GM12878 (cell line): ENCODE measurements around the gene TREH. TPM values are rescaled to one million over a fixed set of nuclear protein-coding genes. Genes with fewer than 3 reads are reported as not detected.

Experiments
- ATAC-seq: fragments of 200-7000 bp; cut with Tn5 transposase; 3 replicates; pipeline ENCODE4 v1.9.1; 2020; ENCODE audit warnings: mild to moderate bottlenecking, moderate library complexity
- BruUV-seq: library from RNA; stranded (reverse); fragments of 400-500 nt; replicated peaks from 2 replicates; lab custom pipeline; 2021; lab: Mats Ljungman, UMichigan
- CTCF ChIA-PET: fragments of 300-600 bp; sonication (Branson Sonifier 250); formaldehyde crosslinking; extraction: SDS; loops from one replicate; lab custom pipeline; 2021; ENCODE audit warnings: inconsistent platforms; lab: Yijun Ruan, JAX
- POLR2A ChIA-PET: fragments of 350-600 bp; formaldehyde crosslinking; extraction: SDS; loops from one replicate; lab custom pipeline; 2021; ENCODE audit warnings: inconsistent platforms; lab: Charles Lee
- RAD21 ChIA-PET: fragments of 300-600 bp; sonication (Branson Sonifier 250); formaldehyde crosslinking; loops from one replicate; lab custom pipeline; 2023; ENCODE audit warnings: antibody characterized with exemption; ENCODE audit not compliant: unreplicated experiment; lab: Charles Lee
- SMC1A ChIA-PET: fragments of 300-600 bp; sonication (Branson Sonifier 250); formaldehyde crosslinking; loops from one replicate; lab custom pipeline; 2023; ENCODE audit not compliant: unreplicated experiment, uncharacterized antibody; lab: Charles Lee
- DNase-seq: peaks from one replicate; pipeline ENCODE4 v3.0.0-alpha.2; 2011; ENCODE audit warnings: low read depth, low spot score
- FAIRE-seq: peaks from 3 replicates; lab custom pipeline; 2011; peaks lifted over from hg19 to GRCh38; lab: Jason Lieb, UNC
- H2AFZ ChIP-seq: 2 replicates; pipeline ENCODE4 v1.6.0; 2011; ENCODE audit warnings: low read depth, low read length, control low read depth; ENCODE audit not compliant: control insufficient read depth
- H3K27ac ChIP-seq: 2 replicates; pipeline ENCODE4 v1.5.1; 2011; ENCODE audit warnings: control low read depth; ENCODE audit not compliant: control insufficient read depth, insufficient read depth
- H3K27me3 ChIP-seq, 2 experiments: replicated peaks in 1 of 2; 2 replicates each; pipeline versions ENCODE4 v1.6.0 to v1.6.1; 2011; ENCODE audit warnings: low read length in 1 of 2; ENCODE audit not compliant: control insufficient read depth in 2 of 2, insufficient read depth in 2 of 2
- H3K36me3 ChIP-seq, 2 experiments: 2 replicates each; pipeline ENCODE4 v1.5.1; 2011; ENCODE audit warnings: low read length in 1 of 2; ENCODE audit not compliant: control insufficient read depth in 2 of 2, insufficient read depth in 2 of 2
- H3K4me1 ChIP-seq: 2 replicates; pipeline ENCODE4 v1.6.1; 2011; ENCODE audit warnings: mild to moderate bottlenecking, low read length, moderate library complexity, mixed read lengths; ENCODE audit not compliant: control insufficient read depth, insufficient read depth
- H3K4me2 ChIP-seq: 2 replicates; pipeline ENCODE4 v1.6.0; 2011; ENCODE audit warnings: control low read depth; ENCODE audit not compliant: control insufficient read depth, insufficient read depth
- H3K4me3 ChIP-seq: fragments of 200-600 bp; sonication (generic); 2 replicates; pipeline ENCODE4 v1.5.1; 2016
- H3K79me2 ChIP-seq: 2 replicates; pipeline ENCODE4 v1.6.0; 2011; ENCODE audit warnings: low read length; ENCODE audit not compliant: control insufficient read depth, insufficient read depth
- H3K9ac ChIP-seq: 2 replicates; pipeline ENCODE4 v1.8.0; 2011; ENCODE audit warnings: low read length, control low read depth, mixed read lengths; ENCODE audit not compliant: control insufficient read depth, insufficient read depth
- H3K9me3 ChIP-seq: replicated peaks from 3 replicates; pipeline ENCODE4 v1.5.1; 2011; ENCODE audit warnings: mild to moderate bottlenecking, low read length; ENCODE audit not compliant: control insufficient read depth, insufficient read depth
- H4K20me1 ChIP-seq: 2 replicates; pipeline ENCODE4 v1.6.0; 2011; ENCODE audit not compliant: control insufficient read depth, insufficient read depth
- BCL11A ChIP-seq: IDR thresholded peaks from 2 replicates; pipeline ENCODE4 v1.6.1; 2011; ENCODE audit warnings: low read depth, low read length
- CHD4 ChIP-seq: fragments of 200-600 bp; sonication (generic); IDR thresholded peaks from 2 replicates; pipeline ENCODE4 v1.6.1; 2016; ENCODE audit warnings: mild to moderate bottlenecking
- CREM ChIP-seq: IDR thresholded peaks from 2 replicates; pipeline ENCODE4 v1.6.1; 2014; ENCODE audit warnings: antibody characterized with exemption, low read depth
- ETV6 ChIP-seq, 2 experiments: fragments of 450-650 bp in 1 of 2; IDR thresholded peaks in 1 of 2; conservative IDR thresholded peaks in 1 of 2; 2 replicates each; pipeline ENCODE4 v1.6.1; 2014; ENCODE audit warnings: antibody characterized with exemption in 1 of 2, borderline replicate concordance in 1 of 2, low read depth in 1 of 2, mild to moderate bottlenecking in 1 of 2, moderate library complexity in 1 of 2
- HDAC6 ChIP-seq: fragments of 200-600 bp; sonication (generic); IDR thresholded peaks from one replicate; pipeline ENCODE4 v1.8.0; 2017; ENCODE audit warnings: antibody characterized with exemption; ENCODE audit not compliant: unreplicated experiment
- NFYB ChIP-seq: IDR thresholded peaks from 2 replicates; pipeline ENCODE4 v1.6.1; 2011; ENCODE audit warnings: low read depth, mild to moderate bottlenecking, low read length, improper control_type of control experiment, moderate library complexity; ENCODE audit not compliant: insufficient read depth
- POLR2AphosphoS2 ChIP-seq: IDR thresholded peaks from 2 replicates; pipeline ENCODE4 v1.6.1; 2011; ENCODE audit warnings: low read depth, mild to moderate bottlenecking, low read length, improper control_type of control experiment, moderate library complexity
- TARDBP ChIP-seq: IDR thresholded peaks from 2 replicates; pipeline ENCODE4 v1.6.1; 2016; ENCODE audit warnings: borderline replicate concordance
- WGBS: methylation state at CpG from one replicate; pipeline ENCODE4 v1.1.6; 2016; ENCODE audit warnings: low lambda C conversion rate; ENCODE audit not compliant: insufficient replicate concordance, insufficient coverage; ENCODE audit errors: missing lambda C conversion rate; 5-methylcytosine and 5-hydroxymethylcytosine counted together
- in situ Hi-C: fragments of 300-500 bp; cut with MboI; formaldehyde crosslinking; loops from 9 replicates; pipeline ENCODE4 v1.14.3; 2018; ENCODE audit warnings: mixed read lengths
- intact Hi-C: fragments of 100-400 bp; cut with micrococcal nuclease; formaldehyde crosslinking; loops from one replicate; pipeline ENCODE4 v1.14.2; 2022; ENCODE audit not compliant: unreplicated experiment
- polyA plus RNA-seq, 11 experiments: library from polyadenylated mRNA; depleted of rRNA in 4 of 11; unstranded in 6 of 11; stranded (reverse) in 5 of 11; fragments of >200 nt; fragmentation: Nextera tagmentation in 4 of 11; fragmentation: Illumina TruSeq in 1 of 11; extraction: Ambion mirVana in 4 of 11; extraction: Trizol in 1 of 11; gene quantifications; 1 replicate in 1 of 11; 2 replicates in 10 of 11; pipeline versions ENCODE4 v1.2.1 to v1.2.3, GENCODE V29; 2011 to 2016; ENCODE audit warnings: inconsistent platforms in 2 of 11, missing spikeins in 2 of 11, low read depth in 1 of 11
- total RNA-seq, 4 experiments: library from RNA; depleted of rRNA in 3 of 4; stranded (reverse); fragments of >200 nt in 3 of 4; fragmentation: Illumina TruSeq in 1 of 4; extraction: Trizol in 1 of 4; gene quantifications; 2 replicates each; pipeline versions ENCODE4 v1.2.1 to v1.2.3, GENCODE V29; 2013 to 2021
- TF ChIP-seq, protein P1 (sequence below): IDR thresholded peaks from 2 replicates; pipeline ENCODE4 v1.6.1; 2012; ENCODE audit warnings: mild to moderate bottlenecking, low read depth, low read length
- TF ChIP-seq, protein P2 (sequence below): fragments of 450-650 bp; formaldehyde crosslinking; IDR thresholded peaks from 2 replicates; pipeline ENCODE4 v1.5.0; 2022; ENCODE audit warnings: mild to moderate bottlenecking, missing genetic modification characterization
- TF ChIP-seq, protein P3 (sequence below): fragments of 450-650 bp; IDR thresholded peaks from 2 replicates; pipeline ENCODE4 v1.6.1; 2018; ENCODE audit warnings: mild to moderate bottlenecking, low read depth, moderate library complexity; ENCODE audit not compliant: partially characterized antibody

Gene TREH
- total and polyA plus RNA-seq, 10 of the 15 experiments (the other 5 are each of a cell fraction or from before 2014, with no cell fraction given), result not detected

DNA sequence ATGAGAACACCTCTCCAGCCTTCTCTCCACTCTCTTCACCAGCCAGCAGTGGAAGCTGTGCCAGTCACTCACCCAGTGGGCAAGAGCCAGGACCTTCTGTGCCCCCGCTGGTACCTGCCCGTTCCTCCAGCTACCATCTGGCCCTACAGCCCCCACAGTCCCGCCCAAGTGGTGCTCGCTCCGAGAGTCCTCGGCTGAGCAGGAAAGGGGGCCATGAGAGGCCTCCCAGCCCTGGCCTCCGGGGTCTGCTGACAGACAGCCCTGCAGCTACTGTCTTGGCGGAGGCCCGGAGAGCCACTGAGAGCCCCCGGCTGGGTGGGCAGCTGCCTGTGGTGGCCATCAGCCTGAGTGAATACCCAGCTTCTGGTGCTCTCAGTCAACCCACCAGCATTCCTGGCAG lies 51.9 kb downstream of the TREH start (continued):
- TF ChIP-seq, protein P1, sequence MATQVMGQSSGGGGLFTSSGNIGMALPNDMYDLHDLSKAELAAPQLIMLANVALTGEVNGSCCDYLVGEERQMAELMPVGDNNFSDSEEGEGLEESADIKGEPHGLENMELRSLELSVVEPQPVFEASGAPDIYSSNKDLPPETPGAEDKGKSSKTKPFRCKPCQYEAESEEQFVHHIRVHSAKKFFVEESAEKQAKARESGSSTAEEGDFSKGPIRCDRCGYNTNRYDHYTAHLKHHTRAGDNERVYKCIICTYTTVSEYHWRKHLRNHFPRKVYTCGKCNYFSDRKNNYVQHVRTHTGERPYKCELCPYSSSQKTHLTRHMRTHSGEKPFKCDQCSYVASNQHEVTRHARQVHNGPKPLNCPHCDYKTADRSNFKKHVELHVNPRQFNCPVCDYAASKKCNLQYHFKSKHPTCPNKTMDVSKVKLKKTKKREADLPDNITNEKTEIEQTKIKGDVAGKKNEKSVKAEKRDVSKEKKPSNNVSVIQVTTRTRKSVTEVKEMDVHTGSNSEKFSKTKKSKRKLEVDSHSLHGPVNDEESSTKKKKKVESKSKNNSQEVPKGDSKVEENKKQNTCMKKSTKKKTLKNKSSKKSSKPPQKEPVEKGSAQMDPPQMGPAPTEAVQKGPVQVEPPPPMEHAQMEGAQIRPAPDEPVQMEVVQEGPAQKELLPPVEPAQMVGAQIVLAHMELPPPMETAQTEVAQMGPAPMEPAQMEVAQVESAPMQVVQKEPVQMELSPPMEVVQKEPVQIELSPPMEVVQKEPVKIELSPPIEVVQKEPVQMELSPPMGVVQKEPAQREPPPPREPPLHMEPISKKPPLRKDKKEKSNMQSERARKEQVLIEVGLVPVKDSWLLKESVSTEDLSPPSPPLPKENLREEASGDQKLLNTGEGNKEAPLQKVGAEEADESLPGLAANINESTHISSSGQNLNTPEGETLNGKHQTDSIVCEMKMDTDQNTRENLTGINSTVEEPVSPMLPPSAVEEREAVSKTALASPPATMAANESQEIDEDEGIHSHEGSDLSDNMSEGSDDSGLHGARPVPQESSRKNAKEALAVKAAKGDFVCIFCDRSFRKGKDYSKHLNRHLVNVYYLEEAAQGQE, result no peak

DNA sequence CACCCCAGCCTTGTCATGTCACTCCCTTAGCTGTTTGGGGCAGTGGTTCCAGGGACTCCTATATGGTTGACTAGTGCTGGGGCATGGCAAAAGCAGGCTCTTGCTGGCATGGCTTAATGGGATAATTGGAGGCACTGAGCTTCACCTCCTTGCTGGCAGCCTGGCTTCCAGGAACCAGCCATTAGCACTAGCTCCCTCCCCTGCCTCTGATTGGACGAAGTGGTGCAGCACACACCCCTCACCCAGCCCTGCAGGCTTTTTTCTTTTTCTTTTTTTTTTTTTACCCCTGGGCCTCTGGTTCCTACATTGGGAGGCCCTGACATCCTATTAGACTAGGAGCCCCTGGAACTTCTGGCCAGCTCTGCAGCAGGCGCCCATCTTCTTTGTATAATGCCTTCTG lies 53.5 kb downstream of the TREH start:
- WGBS, result 8% methylated on average over 2 of the region's 2 CpGs
- H3K9me3 ChIP-seq, result no peaks in the 10 kb centered on the region
- no peak overlapping the region for H2AFZ ChIP-seq
- no peaks in the 10 kb centered on the region for H3K79me2 ChIP-seq
- ChIA-PET SMC1A (interaction anchor here (0.6 kb wide), 1 partner anchor 325 kb away, joined by 3 read pairs; no protein-coding TSS in a partner anchor), POLR2A (interaction anchor here (0.7 kb wide), 1 partner anchor 53 kb away, joined by 3 read pairs; the partner anchor contains the start of gene TREH), CTCF (no interaction called here), RAD21 (interaction anchor here (0.9 kb wide), 1 partner anchor 17 kb away, joined by 3 read pairs; no protein-coding TSS in a partner anchor)
- H3K36me3 ChIP-seq, result no peaks in the 10 kb centered on the region
- in situ Hi-C loops (no loop called here), intact Hi-C loops (no loop called here)
- no peak overlapping the region for H3K4me3 ChIP-seq
- ATAC-seq (no peak), DNase-seq (no peak), FAIRE-seq (no peak)
- no peaks in the 10 kb centered on the region for H4K20me1 ChIP-seq
- H3K4me1 ChIP-seq, result no peaks in the 10 kb centered on the region
- peaks cover 2 to 5% of the 10 kb centered on the region in 2 experiments for H3K27me3 ChIP-seq
- H3K9ac ChIP-seq, result no peak overlapping the region
- no peak overlapping the region for H3K4me2 ChIP-seq
- no TSS peak for BruUV-seq
- no peak overlapping the region for H3K27ac ChIP-seq
- TF ChIP-seq, protein P2, sequence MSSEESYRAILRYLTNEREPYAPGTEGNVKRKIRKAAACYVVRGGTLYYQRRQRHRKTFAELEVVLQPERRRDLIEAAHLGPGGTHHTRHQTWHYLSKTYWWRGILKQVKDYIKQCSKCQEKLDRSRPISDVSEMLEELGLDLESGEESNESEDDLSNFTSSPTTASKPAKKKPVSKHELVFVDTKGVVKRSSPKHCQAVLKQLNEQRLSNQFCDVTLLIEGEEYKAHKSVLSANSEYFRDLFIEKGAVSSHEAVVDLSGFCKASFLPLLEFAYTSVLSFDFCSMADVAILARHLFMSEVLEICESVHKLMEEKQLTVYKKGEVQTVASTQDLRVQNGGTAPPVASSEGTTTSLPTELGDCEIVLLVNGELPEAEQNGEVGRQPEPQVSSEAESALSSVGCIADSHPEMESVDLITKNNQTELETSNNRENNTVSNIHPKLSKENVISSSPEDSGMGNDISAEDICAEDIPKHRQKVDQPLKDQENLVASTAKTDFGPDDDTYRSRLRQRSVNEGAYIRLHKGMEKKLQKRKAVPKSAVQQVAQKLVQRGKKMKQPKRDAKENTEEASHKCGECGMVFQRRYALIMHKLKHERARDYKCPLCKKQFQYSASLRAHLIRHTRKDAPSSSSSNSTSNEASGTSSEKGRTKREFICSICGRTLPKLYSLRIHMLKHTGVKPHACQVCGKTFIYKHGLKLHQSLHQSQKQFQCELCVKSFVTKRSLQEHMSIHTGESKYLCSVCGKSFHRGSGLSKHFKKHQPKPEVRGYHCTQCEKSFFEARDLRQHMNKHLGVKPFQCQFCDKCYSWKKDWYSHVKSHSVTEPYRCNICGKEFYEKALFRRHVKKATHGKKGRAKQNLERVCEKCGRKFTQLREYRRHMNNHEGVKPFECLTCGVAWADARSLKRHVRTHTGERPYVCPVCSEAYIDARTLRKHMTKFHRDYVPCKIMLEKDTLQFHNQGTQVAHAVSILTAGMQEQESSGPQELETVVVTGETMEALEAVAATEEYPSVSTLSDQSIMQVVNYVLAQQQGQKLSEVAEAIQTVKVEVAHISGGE (CRISPR knock-in tag), result no peak
- TF ChIP-seq, protein P3, sequence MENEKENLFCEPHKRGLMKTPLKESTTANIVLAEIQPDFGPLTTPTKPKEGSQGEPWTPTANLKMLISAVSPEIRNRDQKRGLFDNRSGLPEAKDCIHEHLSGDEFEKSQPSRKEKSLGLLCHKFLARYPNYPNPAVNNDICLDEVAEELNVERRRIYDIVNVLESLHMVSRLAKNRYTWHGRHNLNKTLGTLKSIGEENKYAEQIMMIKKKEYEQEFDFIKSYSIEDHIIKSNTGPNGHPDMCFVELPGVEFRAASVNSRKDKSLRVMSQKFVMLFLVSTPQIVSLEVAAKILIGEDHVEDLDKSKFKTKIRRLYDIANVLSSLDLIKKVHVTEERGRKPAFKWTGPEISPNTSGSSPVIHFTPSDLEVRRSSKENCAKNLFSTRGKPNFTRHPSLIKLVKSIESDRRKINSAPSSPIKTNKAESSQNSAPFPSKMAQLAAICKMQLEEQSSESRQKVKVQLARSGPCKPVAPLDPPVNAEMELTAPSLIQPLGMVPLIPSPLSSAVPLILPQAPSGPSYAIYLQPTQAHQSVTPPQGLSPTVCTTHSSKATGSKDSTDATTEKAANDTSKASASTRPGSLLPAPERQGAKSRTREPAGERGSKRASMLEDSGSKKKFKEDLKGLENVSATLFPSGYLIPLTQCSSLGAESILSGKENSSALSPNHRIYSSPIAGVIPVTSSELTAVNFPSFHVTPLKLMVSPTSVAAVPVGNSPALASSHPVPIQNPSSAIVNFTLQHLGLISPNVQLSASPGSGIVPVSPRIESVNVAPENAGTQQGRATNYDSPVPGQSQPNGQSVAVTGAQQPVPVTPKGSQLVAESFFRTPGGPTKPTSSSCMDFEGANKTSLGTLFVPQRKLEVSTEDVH, result no peak
- no peak for TF ChIP-seq TARDBP
- no peak for TF ChIP-seq BCL11A
- TF ChIP-seq HDAC6, result no peak
- TF ChIP-seq CREM, result no peak
- no peak for TF ChIP-seq NFYB
- no peak for TF ChIP-seq CHD4
- no peak for TF ChIP-seq POLR2AphosphoS2
- TF ChIP-seq ETV6 (conservative IDR thresholded peaks at IDR 0.05 in 1 of 2, IDR thresholded peaks at IDR 0.05 in 1 of 2; ENCODE audit: borderline replicate concordance in 1 of 2, low read depth in 1 of 2), result no peak
